Measurements from ENCODE around the gene TENM4.

DNA sequence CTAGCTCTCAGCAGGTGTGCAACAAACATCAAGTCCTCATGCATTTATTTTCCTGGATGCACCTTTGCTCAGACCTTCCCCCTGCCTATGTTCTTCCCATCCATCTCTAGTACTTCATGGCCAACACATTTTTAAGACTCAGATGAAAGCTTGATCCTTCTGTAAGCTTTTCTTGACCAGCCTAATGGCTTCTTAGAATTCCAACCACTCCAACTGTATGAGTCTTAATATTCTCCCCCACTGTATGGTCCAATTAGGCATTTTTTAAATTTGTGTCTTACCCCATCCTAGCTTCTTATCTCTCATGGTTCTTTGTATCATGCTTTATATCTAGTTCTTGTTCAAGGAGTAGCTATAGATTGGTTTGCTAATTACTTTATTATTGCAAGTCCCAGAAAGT lies 44.8 kb downstream of the TENM4 start:
- no peak for TF ChIP-seq SMC3 (IDR thresholded peaks at IDR 0.05; ENCODE audit: borderline replicate concordance, low read length)
- TF ChIP-seq, protein P1, sequence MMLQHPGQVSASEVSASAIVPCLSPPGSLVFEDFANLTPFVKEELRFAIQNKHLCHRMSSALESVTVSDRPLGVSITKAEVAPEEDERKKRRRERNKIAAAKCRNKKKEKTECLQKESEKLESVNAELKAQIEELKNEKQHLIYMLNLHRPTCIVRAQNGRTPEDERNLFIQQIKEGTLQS (IDR thresholded peaks at IDR 0.05; ENCODE audit: borderline replicate concordance, extremely low read depth, low read depth, low read length), result no peak
- TF ChIP-seq, protein P2, sequence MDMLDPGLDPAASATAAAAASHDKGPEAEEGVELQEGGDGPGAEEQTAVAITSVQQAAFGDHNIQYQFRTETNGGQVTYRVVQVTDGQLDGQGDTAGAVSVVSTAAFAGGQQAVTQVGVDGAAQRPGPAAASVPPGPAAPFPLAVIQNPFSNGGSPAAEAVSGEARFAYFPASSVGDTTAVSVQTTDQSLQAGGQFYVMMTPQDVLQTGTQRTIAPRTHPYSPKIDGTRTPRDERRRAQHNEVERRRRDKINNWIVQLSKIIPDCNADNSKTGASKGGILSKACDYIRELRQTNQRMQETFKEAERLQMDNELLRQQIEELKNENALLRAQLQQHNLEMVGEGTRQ (IDR thresholded peaks at IDR 0.05; ENCODE audit: borderline replicate concordance, low read depth, low read length), result no peak
